PC-9 (cell line): ENCODE results near the gene SULT1B1.

Experiments
- EZH2 ChIP-seq: fragments of 200-600 bp; sonication (generic); IDR thresholded peaks from 2 replicates; pipeline ENCODE4 v1.8.0; 2017; ENCODE audit warnings: antibody characterized with exemption, low read depth
- TF ChIP-seq, protein P1 (sequence below): fragments of 200-600 bp; sonication (generic); conservative IDR thresholded peaks from 2 replicates; pipeline ENCODE4 v1.6.1; 2017; ENCODE audit warnings: mixed run types, antibody characterized with exemption, mild to moderate bottlenecking, moderate library complexity

DNA sequence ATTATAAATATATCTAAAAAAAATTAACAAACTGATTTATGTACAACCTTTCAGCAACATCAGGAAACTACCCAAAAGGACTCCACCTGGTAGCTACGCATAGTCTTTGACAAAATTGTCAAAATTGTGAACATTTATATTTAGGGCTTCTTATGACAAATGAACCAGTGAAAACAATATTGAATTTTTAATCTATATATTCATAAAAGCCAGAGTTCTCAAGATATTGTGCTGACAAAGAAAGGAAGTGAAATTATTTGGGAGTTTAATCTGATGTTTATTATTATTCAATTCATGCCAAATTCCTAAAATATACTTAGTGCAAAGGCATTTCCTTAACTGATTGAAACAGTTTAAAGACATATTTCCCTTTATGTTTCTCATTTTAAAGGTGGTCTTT lies 5.3 kb upstream of the SULT1B1 start:
- TF ChIP-seq, protein P1, sequence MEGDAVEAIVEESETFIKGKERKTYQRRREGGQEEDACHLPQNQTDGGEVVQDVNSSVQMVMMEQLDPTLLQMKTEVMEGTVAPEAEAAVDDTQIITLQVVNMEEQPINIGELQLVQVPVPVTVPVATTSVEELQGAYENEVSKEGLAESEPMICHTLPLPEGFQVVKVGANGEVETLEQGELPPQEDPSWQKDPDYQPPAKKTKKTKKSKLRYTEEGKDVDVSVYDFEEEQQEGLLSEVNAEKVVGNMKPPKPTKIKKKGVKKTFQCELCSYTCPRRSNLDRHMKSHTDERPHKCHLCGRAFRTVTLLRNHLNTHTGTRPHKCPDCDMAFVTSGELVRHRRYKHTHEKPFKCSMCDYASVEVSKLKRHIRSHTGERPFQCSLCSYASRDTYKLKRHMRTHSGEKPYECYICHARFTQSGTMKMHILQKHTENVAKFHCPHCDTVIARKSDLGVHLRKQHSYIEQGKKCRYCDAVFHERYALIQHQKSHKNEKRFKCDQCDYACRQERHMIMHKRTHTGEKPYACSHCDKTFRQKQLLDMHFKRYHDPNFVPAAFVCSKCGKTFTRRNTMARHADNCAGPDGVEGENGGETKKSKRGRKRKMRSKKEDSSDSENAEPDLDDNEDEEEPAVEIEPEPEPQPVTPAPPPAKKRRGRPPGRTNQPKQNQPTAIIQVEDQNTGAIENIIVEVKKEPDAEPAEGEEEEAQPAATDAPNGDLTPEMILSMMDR: no peak
- TF ChIP-seq EZH2: no peak
